Measurements from ENCODE around the gene SMIM3. TPM values are rescaled to one million over a fixed set of nuclear protein-coding genes. Genes with fewer than 3 reads are reported as not detected.

SMIM3 gene
- total and polyA plus RNA-seq, 2 of the 13 experiments (the other 11 are each of a cell fraction or from before 2014, with no cell fraction given), result 11.6 to 96.7 TPM

DNA sequence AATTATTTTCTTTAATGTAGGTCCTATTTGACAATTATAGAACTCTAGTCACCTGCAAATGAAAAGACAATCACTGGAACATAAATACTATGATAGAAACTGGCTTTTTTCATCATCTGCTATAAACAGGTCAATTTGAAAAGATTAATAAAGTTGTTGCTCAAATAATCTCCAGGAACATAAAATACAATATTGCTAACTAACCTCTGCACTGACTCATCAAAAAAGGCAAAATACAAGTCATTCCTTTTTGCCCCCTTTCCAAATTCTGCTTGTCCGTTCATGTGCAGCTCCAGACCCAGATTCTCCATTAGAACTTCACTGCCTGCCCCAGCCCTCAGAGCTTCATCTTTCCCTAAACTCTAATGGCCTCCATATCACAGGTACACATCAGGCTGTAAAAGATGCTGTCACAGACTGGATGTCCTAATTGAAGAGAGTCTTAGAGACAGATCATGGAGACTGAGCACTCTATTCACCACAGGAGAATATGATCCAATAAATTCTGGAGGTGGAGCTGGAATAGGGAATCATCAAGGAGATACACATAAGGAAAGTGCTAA lies 21.4 kb upstream of the SMIM3 start (continued):
- TF ChIP-seq, protein P1, sequence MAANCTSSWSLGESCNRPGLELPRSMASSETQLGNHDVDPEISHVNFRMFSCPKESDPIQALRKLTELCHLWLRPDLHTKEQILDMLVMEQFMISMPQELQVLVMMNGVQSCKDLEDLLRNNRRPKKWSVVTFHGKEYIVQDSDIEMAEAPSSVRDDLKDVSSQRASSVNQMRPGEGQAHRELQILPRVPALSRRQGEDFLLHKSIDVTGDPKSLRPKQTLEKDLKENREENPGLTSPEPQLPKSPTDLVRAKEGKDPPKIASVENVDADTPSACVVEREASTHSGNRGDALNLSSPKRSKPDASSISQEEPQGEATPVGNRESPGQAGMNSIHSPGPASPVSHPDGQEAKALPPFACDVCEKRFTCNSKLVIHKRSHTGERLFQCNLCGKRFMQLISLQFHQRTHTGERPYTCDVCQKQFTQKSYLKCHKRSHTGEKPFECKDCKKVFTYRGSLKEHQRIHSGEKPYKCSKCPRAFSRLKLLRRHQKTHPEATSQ (CRISPR knock-in tag; IDR thresholded peaks at IDR 0.05; ENCODE audit: borderline replicate concordance), result no peak

DNA sequence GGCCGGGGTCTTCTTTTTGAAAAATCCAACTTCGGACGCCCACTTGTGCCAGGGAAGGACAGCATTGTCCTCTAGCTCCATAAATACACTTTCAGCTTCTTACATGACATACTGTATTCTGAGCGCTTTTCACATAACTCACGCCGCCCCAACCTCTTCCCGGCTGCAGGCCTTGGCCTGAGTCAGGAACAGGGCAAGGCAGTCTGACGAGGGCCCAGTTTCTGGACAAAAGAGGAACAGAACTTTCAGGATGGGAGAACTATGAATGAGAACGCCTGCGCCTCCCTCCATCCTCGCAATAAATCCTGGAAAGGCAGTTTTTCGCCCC lies 20.4 kb upstream of the SMIM3 start:
- Histone ChIP-seq H3K36me3 (replicated peaks in 1 of 2; ENCODE audit: control insufficient read depth in 1 of 2, insufficient read depth in 2 of 2, low read length in 2 of 2) (peaks cover 4 to 23% of the 10 kb centered on the region in 2 experiments), H3K9ac (ENCODE audit: insufficient read depth, low read depth, low read length) (peak overlapping the region; percentile 85), H4K20me1 (ENCODE audit: insufficient read depth, low read length) (no peaks in the 10 kb centered on the region), H3K27ac (ENCODE audit: extremely low read length, insufficient read depth, low read length) (peak overlapping the region; percentile 93), H3K79me2 (ENCODE audit: insufficient read depth, low read length) (peaks cover 33% of the 10 kb centered on the region), H3K4me3 (replicated peaks in 1 of 3; ENCODE audit: insufficient read depth in 1 of 3, low read depth in 2 of 3, low read length in 3 of 3) (peak overlapping the region; percentile 84 to 93 (median 86)), H2AFZ (ENCODE audit: low read length) (peak overlapping the region; percentile 6), H3K9me3 (ENCODE audit: low read length) (no peaks in the 10 kb centered on the region), H3K4me1 (ENCODE audit: insufficient read depth, low read length) (peaks cover 58% of the 10 kb centered on the region), H3K27me3 (ENCODE audit: control insufficient read depth in 1 of 2, insufficient read depth in 2 of 2, low read length in 2 of 2) (no peaks in the 10 kb centered on the region), H3K4me2 (ENCODE audit: low read depth, low read length) (peak overlapping the region; percentile 67)
- BruUV-seq (replicated peaks), result no TSS peak
- in situ Hi-C loops (cut with HindIII; ENCODE audit: extremely low pct_ligation_motif_present, low pct_unique_long_range_greater_than_20kb) (no loop called here), intact Hi-C loops (cut with micrococcal nuclease; ENCODE audit: unreplicated experiment) (loop anchor here (1.0 kb wide), 1 partner anchor 57 kb away; the partner anchor contains the start of gene RBM22)
- ATAC-seq (peak; percentile 56), DNase-seq (ENCODE audit: low spot score) (no peak), FAIRE-seq (no peak)
- ChIA-PET POLR2A (interaction anchor here (0.9 to 3.4 kb wide), 9 partner anchors 8 to 494 kb away, joined by 3 to 25 read pairs (median 6); partner anchors contain the start of genes GM2A, GPX3, RBM22 and SMIM3), CTCF (ENCODE audit: low intra/inter-chr PET ratio, low total read pairs) (no interaction called here)
- WGBS (ENCODE audit: low lambda C conversion rate), result 0% methylated on average over 12 of the region's 12 CpGs
- TF ChIP-seq ZFYVE20 (CRISPR knock-in tag; IDR thresholded peaks at IDR 0.05; ENCODE audit: borderline replicate concordance, low read depth) (no peak), ZNF674 (CRISPR knock-in tag; IDR thresholded peaks at IDR 0.05; ENCODE audit: low read depth) (no peak), ZMYM4 (CRISPR knock-in tag; IDR thresholded peaks at IDR 0.05) (no peak), POLR2G (IDR thresholded peaks at IDR 0.05; ENCODE audit: low read depth, low read length) (0 out of 2 replicates have a peak, but pooled peaks have one; percentile 35), POLR2A (IDR thresholded peaks at IDR 0.05; ENCODE audit: insufficient read depth in 1 of 2, low read depth in 2 of 2, low read length in 2 of 2) (peak in 1 of 2 experiments; percentile 63; a peak in 2 of 4 replicates), TEAD3 (CRISPR knock-in tag; optimal IDR thresholded peaks at IDR 0.05; ENCODE audit: borderline replicate concordance) (peak; percentile 15), SNAPC2 (CRISPR knock-in tag; IDR thresholded peaks at IDR 0.05) (peak; percentile 70; the same call in 1 of the 2 replicates), SAP130 (CRISPR knock-in tag; IDR thresholded peaks at IDR 0.05; ENCODE audit: low read depth) (peak; percentile 53), SIN3A (IDR thresholded peaks at IDR 0.05; ENCODE audit: borderline replicate concordance, low read depth, low read length) (0 out of 2 replicates have a peak, but pooled peaks have one; percentile 38), PHF8 (CRISPR knock-in tag; IDR thresholded peaks at IDR 0.05) (peak; percentile 65; the same call in 1 of the 2 replicates), KMT2A (CRISPR knock-in tag; IDR thresholded peaks at IDR 0.05) (peak; percentile 59; the same call in 1 of the 2 replicates), ZBTB38 (CRISPR knock-in tag; IDR thresholded peaks at IDR 0.05) (0 out of 2 replicates have a peak, but pooled peaks have one; percentile 9), SOX13 (IDR thresholded peaks at IDR 0.05) (no peak), SOX13 (CRISPR knock-in tag; conservative IDR thresholded peaks at IDR 0.05 in 1 of 2, IDR thresholded peaks at IDR 0.05 in 1 of 2) (0 out of 4 replicates have a peak, but pooled peaks of 1 of the 2 experiments have one; percentile 8), BCL6 (CRISPR knock-in tag; IDR thresholded peaks at IDR 0.05) (peak; percentile 18; the same call in 1 of the 2 replicates)
- TF ChIP-seq, protein P2, sequence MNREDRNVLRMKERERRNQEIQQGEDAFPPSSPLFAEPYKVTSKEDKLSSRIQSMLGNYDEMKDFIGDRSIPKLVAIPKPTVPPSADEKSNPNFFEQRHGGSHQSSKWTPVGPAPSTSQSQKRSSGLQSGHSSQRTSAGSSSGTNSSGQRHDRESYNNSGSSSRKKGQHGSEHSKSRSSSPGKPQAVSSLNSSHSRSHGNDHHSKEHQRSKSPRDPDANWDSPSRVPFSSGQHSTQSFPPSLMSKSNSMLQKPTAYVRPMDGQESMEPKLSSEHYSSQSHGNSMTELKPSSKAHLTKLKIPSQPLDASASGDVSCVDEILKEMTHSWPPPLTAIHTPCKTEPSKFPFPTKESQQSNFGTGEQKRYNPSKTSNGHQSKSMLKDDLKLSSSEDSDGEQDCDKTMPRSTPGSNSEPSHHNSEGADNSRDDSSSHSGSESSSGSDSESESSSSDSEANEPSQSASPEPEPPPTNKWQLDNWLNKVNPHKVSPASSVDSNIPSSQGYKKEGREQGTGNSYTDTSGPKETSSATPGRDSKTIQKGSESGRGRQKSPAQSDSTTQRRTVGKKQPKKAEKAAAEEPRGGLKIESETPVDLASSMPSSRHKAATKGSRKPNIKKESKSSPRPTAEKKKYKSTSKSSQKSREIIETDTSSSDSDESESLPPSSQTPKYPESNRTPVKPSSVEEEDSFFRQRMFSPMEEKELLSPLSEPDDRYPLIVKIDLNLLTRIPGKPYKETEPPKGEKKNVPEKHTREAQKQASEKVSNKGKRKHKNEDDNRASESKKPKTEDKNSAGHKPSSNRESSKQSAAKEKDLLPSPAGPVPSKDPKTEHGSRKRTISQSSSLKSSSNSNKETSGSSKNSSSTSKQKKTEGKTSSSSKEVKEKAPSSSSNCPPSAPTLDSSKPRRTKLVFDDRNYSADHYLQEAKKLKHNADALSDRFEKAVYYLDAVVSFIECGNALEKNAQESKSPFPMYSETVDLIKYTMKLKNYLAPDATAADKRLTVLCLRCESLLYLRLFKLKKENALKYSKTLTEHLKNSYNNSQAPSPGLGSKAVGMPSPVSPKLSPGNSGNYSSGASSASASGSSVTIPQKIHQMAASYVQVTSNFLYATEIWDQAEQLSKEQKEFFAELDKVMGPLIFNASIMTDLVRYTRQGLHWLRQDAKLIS (CRISPR knock-in tag; IDR thresholded peaks at IDR 0.05), result no peak

All from HepG2 (cell line).